HK-2 (cell line): ENCODE data around the gene EIF4EBP3.
"Not testable (repeated sequence)": the region's sequence is repeated elsewhere in the genome, so short reads cannot be mapped to it uniquely, and the experiment has no call there.

ENCODE experiments used
- DNase-seq: peaks from one replicate; pipeline ENCODE4 v3.0.0-alpha.2; 2018; ENCODE audit not compliant: unreplicated experiment

EIF4EBP3 gene

GRCh38 chr5:140579188-140579747 is 31.8 kb downstream of the EIF4EBP3 start:
- DNase-seq: not testable (repeated sequence)

- no peak for DNase-seq
Measured at GRCh38 chr5:140587495-140587894, 40.0 kb downstream of the EIF4EBP3 start.

- DNase-seq: no peak
Measured at GRCh38 chr5:140588311-140589070, 41.0 kb downstream of the EIF4EBP3 start.

GRCh38 chr5:140590861-140591260 is 43.4 kb downstream of the EIF4EBP3 start:
- no peak for DNase-seq

- no peak for DNase-seq
Measured at GRCh38 chr5:140591747-140592372, 44.4 kb downstream of the EIF4EBP3 start.

DNA sequence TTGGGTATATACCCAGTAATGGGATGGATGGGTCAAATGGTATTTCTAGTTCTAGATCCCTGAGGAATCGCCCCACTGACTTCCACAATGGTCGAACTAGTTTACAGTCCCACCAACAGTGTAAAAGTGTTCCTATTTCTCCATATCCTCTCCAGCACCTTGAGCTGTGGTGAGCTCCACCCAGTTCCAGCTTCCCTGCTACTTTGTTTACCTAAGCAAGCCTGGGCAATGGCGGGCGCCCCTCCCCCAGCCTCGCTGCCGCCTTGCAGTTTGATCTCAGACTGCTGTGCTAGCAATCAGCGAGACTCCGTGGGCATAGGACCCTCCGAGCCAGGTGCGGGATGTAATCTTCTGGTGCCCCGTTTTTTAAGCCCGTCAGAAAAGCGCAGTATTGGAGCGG is 45.6 kb downstream of the EIF4EBP3 start:
- not testable (repeated sequence) for DNase-seq

- DNase-seq: no peak
Measured at GRCh38 chr5:140594169-140594568, 46.7 kb downstream of the EIF4EBP3 start.

- DNase-seq: no peak
Measured at GRCh38 chr5:140595538-140596300, 48.3 kb downstream of the EIF4EBP3 start.

DNA sequence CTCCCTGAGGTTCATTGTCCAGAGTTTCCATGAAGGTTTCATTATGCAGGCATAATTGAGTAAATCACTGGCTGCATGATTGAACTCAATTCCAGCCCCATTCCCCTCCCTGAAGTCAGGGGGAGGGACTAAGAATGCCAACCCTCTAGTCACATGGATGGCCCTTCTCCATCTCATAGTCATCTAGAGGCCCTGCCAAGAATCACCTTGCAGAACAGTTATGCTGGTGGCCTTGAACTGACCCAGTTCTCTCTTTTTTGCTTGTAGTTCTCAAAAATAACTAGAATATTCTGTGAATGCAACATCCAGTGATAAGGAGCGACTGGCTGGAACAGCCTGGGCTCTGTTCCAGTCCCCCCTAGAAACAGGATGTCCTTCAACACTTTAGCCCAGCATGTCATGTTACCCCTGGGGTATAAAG is 48.9 kb downstream of the EIF4EBP3 start:
- no peak for DNase-seq

- DNase-seq: no peak
Measured at GRCh38 chr5:140598836-140599235, 51.4 kb downstream of the EIF4EBP3 start.
